ENCODE data around the gene CFAP221.
"Not testable (repeated sequence)": the region's sequence is repeated elsewhere in the genome, so short reads cannot be mapped to it uniquely, and the experiment has no call there.

Gene CFAP221

DNA sequence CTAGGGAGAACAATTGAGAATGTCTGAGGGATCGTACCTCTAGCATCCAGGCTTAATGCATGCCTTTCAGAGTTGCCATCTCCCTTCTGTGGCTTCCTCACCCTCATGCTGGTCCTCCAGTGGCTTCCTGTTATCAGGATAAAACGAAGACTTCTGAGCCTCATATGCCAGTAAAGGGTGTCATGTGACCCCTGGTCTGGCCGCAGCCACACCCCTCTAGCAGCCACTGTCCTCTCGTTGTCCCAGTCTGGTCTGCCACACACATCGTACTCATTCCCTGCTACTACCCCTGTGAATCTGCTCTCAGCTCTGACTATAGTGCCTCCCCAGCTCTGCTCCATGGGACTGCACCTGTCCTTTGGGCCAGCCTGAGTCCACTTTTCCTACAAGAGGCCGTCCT lies 72.2 kb downstream of the CFAP221 start:
- H3K4me1 ChIP-seq (ENCODE audit: insufficient read depth, low read length, poor library complexity, severe bottlenecking), result no peaks in the 10 kb centered on the region
- H3K9me2 ChIP-seq (replicated peaks; ENCODE audit: low read depth, low read length), result no peaks in the 10 kb centered on the region
- no peaks in the 10 kb centered on the region for H4K20me1 ChIP-seq (ENCODE audit: insufficient read depth, low read length, poor library complexity, severe bottlenecking)
- TF ChIP-seq, protein P1, sequence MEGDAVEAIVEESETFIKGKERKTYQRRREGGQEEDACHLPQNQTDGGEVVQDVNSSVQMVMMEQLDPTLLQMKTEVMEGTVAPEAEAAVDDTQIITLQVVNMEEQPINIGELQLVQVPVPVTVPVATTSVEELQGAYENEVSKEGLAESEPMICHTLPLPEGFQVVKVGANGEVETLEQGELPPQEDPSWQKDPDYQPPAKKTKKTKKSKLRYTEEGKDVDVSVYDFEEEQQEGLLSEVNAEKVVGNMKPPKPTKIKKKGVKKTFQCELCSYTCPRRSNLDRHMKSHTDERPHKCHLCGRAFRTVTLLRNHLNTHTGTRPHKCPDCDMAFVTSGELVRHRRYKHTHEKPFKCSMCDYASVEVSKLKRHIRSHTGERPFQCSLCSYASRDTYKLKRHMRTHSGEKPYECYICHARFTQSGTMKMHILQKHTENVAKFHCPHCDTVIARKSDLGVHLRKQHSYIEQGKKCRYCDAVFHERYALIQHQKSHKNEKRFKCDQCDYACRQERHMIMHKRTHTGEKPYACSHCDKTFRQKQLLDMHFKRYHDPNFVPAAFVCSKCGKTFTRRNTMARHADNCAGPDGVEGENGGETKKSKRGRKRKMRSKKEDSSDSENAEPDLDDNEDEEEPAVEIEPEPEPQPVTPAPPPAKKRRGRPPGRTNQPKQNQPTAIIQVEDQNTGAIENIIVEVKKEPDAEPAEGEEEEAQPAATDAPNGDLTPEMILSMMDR (conservative IDR thresholded peaks at IDR 0.05; ENCODE audit: low read length), result no peak
- no peak for TF ChIP-seq EZH2phosphoT487 (IDR thresholded peaks at IDR 0.05; ENCODE audit: borderline replicate concordance)
- no peaks in the 10 kb centered on the region for H3F3A ChIP-seq (ENCODE audit: low read depth)
- no peak overlapping the region for H2AFZ ChIP-seq (ENCODE audit: low read length)
- H3K9me3 ChIP-seq (ENCODE audit: insufficient read depth, low read depth, low read length), result peaks cover 4% of the 10 kb centered on the region; the same call in 1 of the 2 replicates
- H3K4me2 ChIP-seq (ENCODE audit: low read depth, low read length, poor library complexity, severe bottlenecking), result no peak overlapping the region
- no peak overlapping the region for H3K4me3 ChIP-seq (ENCODE audit: low read length, poor library complexity, severe bottlenecking)
- no peaks in the 10 kb centered on the region for H3K27me3 ChIP-seq (ENCODE audit: insufficient read depth, low read length, poor library complexity, severe bottlenecking)
- H3K9ac ChIP-seq (ENCODE audit: low read depth, low read length, poor library complexity, severe bottlenecking), result no peak overlapping the region
- H3K36me3 ChIP-seq (ENCODE audit: insufficient read depth, low read length), result no peaks in the 10 kb centered on the region
- no peaks in the 10 kb centered on the region for H3K79me2 ChIP-seq (ENCODE audit: insufficient read depth, low read length)

DNA sequence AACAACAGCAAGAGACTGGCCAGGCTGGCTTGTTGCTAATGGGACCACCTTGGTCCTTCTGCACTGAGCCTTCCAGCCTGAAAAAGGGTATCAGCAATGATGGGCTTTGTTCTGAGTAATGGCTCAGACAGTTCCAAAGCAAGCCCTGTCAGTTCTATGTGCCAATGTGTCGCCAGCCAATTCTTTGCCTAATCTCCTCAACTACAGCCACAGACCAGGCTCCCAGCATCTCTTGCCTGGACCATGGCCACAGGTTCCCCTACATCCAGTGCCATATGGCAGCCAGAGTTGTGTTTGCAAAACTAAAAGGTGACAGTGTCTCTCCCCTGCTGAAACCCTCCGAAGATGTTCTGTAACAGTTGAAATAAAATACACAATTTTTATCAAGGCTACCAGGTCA lies 73.2 kb downstream of the CFAP221 start:
- H3K4me3 ChIP-seq (ENCODE audit: low read length, poor library complexity, severe bottlenecking), result no peak overlapping the region
- no peaks in the 10 kb centered on the region for H3F3A ChIP-seq (ENCODE audit: low read depth)
- H3K36me3 ChIP-seq (ENCODE audit: insufficient read depth, low read length), result no peaks in the 10 kb centered on the region
- H4K20me1 ChIP-seq (ENCODE audit: insufficient read depth, low read length, poor library complexity, severe bottlenecking), result no peaks in the 10 kb centered on the region
- no peak for TF ChIP-seq EZH2phosphoT487 (IDR thresholded peaks at IDR 0.05; ENCODE audit: borderline replicate concordance)
- TF ChIP-seq, protein P1 (conservative IDR thresholded peaks at IDR 0.05; ENCODE audit: low read length), result no peak
- H3K4me2 ChIP-seq (ENCODE audit: low read depth, low read length, poor library complexity, severe bottlenecking), result no peak overlapping the region
- no peaks in the 10 kb centered on the region for H3K79me2 ChIP-seq (ENCODE audit: insufficient read depth, low read length)
- H3K9ac ChIP-seq (ENCODE audit: low read depth, low read length, poor library complexity, severe bottlenecking), result no peak overlapping the region
- peaks cover 4% of the 10 kb centered on the region; the same call in 1 of the 2 replicates for H3K9me3 ChIP-seq (ENCODE audit: insufficient read depth, low read depth, low read length)
- H3K9me2 ChIP-seq (replicated peaks; ENCODE audit: low read depth, low read length), result no peaks in the 10 kb centered on the region
- H2AFZ ChIP-seq (ENCODE audit: low read length), result no peak overlapping the region
- H3K4me1 ChIP-seq (ENCODE audit: insufficient read depth, low read length, poor library complexity, severe bottlenecking), result no peaks in the 10 kb centered on the region
- no peaks in the 10 kb centered on the region for H3K27me3 ChIP-seq (ENCODE audit: insufficient read depth, low read length, poor library complexity, severe bottlenecking)

DNA sequence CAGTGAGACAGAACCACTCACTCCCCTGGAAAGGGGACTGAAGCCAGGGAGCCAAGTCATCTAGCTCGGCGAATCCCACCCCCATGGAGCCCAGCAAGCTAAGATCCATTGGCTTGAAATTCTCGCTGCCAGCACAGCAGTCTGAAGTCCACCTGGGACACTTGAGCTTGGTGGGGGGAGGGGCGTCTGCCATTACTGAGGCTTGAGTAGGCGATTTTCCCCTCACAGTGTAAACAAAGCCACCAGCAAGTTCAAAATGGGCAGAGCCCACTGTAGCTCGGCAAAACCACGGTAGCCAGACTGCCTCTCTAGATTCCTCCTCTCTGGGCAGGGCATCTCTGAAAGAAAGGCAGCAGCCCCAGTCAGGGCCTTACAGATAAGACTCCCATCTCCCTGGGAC lies 74.5 kb downstream of the CFAP221 start:
- not testable (repeated sequence) for H3K4me3 ChIP-seq (ENCODE audit: low read length, poor library complexity, severe bottlenecking); H3K4me2 ChIP-seq (ENCODE audit: low read depth, low read length, poor library complexity, severe bottlenecking); H3F3A ChIP-seq (ENCODE audit: low read depth); H3K36me3 ChIP-seq (ENCODE audit: insufficient read depth, low read length); H4K20me1 ChIP-seq (ENCODE audit: insufficient read depth, low read length, poor library complexity, severe bottlenecking); H3K9ac ChIP-seq (ENCODE audit: low read depth, low read length, poor library complexity, severe bottlenecking); H3K4me1 ChIP-seq (ENCODE audit: insufficient read depth, low read length, poor library complexity, severe bottlenecking); H3K27me3 ChIP-seq (ENCODE audit: insufficient read depth, low read length, poor library complexity, severe bottlenecking); H3K9me2 ChIP-seq (replicated peaks; ENCODE audit: low read depth, low read length); H3K79me2 ChIP-seq (ENCODE audit: insufficient read depth, low read length); H2AFZ ChIP-seq (ENCODE audit: low read length); H3K9me3 ChIP-seq (ENCODE audit: insufficient read depth, low read depth, low read length)

DNA sequence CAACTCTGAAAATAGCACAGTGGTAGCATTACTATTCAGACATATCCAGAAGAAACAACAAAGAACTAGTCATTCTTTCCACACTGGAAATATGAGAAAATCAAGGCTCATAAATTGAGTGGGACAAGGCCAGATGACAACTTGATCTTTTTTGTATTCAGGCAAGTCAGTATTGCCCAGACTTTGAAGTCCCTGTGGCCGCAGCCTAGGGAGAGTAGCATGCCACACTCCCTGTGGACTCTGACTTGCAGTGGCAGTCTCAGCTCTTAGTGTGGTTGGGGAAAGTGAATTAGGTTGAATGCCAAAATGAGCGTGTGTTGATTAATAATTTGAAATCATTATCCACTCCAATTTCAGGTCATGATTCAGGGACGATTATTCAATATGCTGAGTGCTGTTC lies 81.0 kb downstream of the CFAP221 start:
- Histone ChIP-seq H3K79me2 (ENCODE audit: insufficient read depth, low read length) (no peaks in the 10 kb centered on the region), H3K27me3 (ENCODE audit: insufficient read depth, low read length, poor library complexity, severe bottlenecking) (no peaks in the 10 kb centered on the region), H3K4me1 (ENCODE audit: insufficient read depth, low read length, poor library complexity, severe bottlenecking) (no peaks in the 10 kb centered on the region), H3F3A (ENCODE audit: low read depth) (no peaks in the 10 kb centered on the region), H3K36me3 (ENCODE audit: insufficient read depth, low read length) (no peaks in the 10 kb centered on the region), H3K9ac (ENCODE audit: low read depth, low read length, poor library complexity, severe bottlenecking) (no peak overlapping the region), H2AFZ (ENCODE audit: low read length) (no peak overlapping the region), H3K9me3 (ENCODE audit: insufficient read depth, low read depth, low read length) (no peaks in the 10 kb centered on the region), H3K4me3 (ENCODE audit: low read length, poor library complexity, severe bottlenecking) (no peak overlapping the region), H3K4me2 (ENCODE audit: low read depth, low read length, poor library complexity, severe bottlenecking) (no peak overlapping the region), H3K9me2 (replicated peaks; ENCODE audit: low read depth, low read length) (no peaks in the 10 kb centered on the region), H4K20me1 (ENCODE audit: insufficient read depth, low read length, poor library complexity, severe bottlenecking) (no peaks in the 10 kb centered on the region)
- TF ChIP-seq EZH2phosphoT487 (IDR thresholded peaks at IDR 0.05; ENCODE audit: borderline replicate concordance), result no peak
- TF ChIP-seq, protein P1 (conservative IDR thresholded peaks at IDR 0.05; ENCODE audit: low read length), result no peak
